PC-9 (cell line): ENCODE measurements around the gene TCEANC2.

ENCODE experiments used
- CTCF ChIP-seq: fragments of 200-600 bp; sonication (generic); conservative IDR thresholded peaks from 2 replicates; pipeline ENCODE4 v1.6.1; 2017; ENCODE audit warnings: mixed run types, antibody characterized with exemption, mild to moderate bottlenecking, moderate library complexity
- EZH2 ChIP-seq: fragments of 200-600 bp; sonication (generic); IDR thresholded peaks from 2 replicates; pipeline ENCODE4 v1.8.0; 2017; ENCODE audit warnings: antibody characterized with exemption, low read depth

- no peak for TF ChIP-seq CTCF
- TF ChIP-seq EZH2, result no peak
Measured at GRCh38 chr1:54124472-54124871, 71.1 kb downstream of the TCEANC2 start.
